GM12878 (cell line): ENCODE measurements around the gene NPLOC4. TPM values are rescaled to one million over a fixed set of nuclear protein-coding genes. Genes with fewer than 3 reads are reported as not detected.

Source experiments
- ATAC-seq: fragments of 200-7000 bp; cut with Tn5 transposase; 3 replicates; pipeline ENCODE4 v1.9.1; 2020; ENCODE audit warnings: mild to moderate bottlenecking, moderate library complexity
- BruUV-seq: library from RNA; stranded (reverse); fragments of 400-500 nt; replicated peaks from 2 replicates; lab custom pipeline; 2021; lab: Mats Ljungman, UMichigan
- CTCF ChIA-PET: fragments of 300-600 bp; sonication (Branson Sonifier 250); formaldehyde crosslinking; extraction: SDS; loops from one replicate; lab custom pipeline; 2021; ENCODE audit warnings: inconsistent platforms; lab: Yijun Ruan, JAX
- POLR2A ChIA-PET: fragments of 350-600 bp; formaldehyde crosslinking; extraction: SDS; loops from one replicate; lab custom pipeline; 2021; ENCODE audit warnings: inconsistent platforms; lab: Charles Lee
- RAD21 ChIA-PET: fragments of 300-600 bp; sonication (Branson Sonifier 250); formaldehyde crosslinking; loops from one replicate; lab custom pipeline; 2023; ENCODE audit warnings: antibody characterized with exemption; ENCODE audit not compliant: unreplicated experiment; lab: Charles Lee
- SMC1A ChIA-PET: fragments of 300-600 bp; sonication (Branson Sonifier 250); formaldehyde crosslinking; loops from one replicate; lab custom pipeline; 2023; ENCODE audit not compliant: unreplicated experiment, uncharacterized antibody; lab: Charles Lee
- DNase-seq: peaks from one replicate; pipeline ENCODE4 v3.0.0-alpha.2; 2011; ENCODE audit warnings: low read depth, low spot score
- FAIRE-seq: peaks from 3 replicates; lab custom pipeline; 2011; peaks lifted over from hg19 to GRCh38; lab: Jason Lieb, UNC
- H2AFZ ChIP-seq: 2 replicates; pipeline ENCODE4 v1.6.0; 2011; ENCODE audit warnings: low read depth, low read length, control low read depth; ENCODE audit not compliant: control insufficient read depth
- H3K27ac ChIP-seq: 2 replicates; pipeline ENCODE4 v1.5.1; 2011; ENCODE audit warnings: control low read depth; ENCODE audit not compliant: control insufficient read depth, insufficient read depth
- H3K27me3 ChIP-seq, 2 experiments: replicated peaks in 1 of 2; 2 replicates each; pipeline versions ENCODE4 v1.6.0 to v1.6.1; 2011; ENCODE audit warnings: low read length in 1 of 2; ENCODE audit not compliant: control insufficient read depth in 2 of 2, insufficient read depth in 2 of 2
- H3K36me3 ChIP-seq, 2 experiments: 2 replicates each; pipeline ENCODE4 v1.5.1; 2011; ENCODE audit warnings: low read length in 1 of 2; ENCODE audit not compliant: control insufficient read depth in 2 of 2, insufficient read depth in 2 of 2
- H3K4me1 ChIP-seq: 2 replicates; pipeline ENCODE4 v1.6.1; 2011; ENCODE audit warnings: mild to moderate bottlenecking, low read length, moderate library complexity, mixed read lengths; ENCODE audit not compliant: control insufficient read depth, insufficient read depth
- H3K4me2 ChIP-seq: 2 replicates; pipeline ENCODE4 v1.6.0; 2011; ENCODE audit warnings: control low read depth; ENCODE audit not compliant: control insufficient read depth, insufficient read depth
- H3K4me3 ChIP-seq: fragments of 200-600 bp; sonication (generic); 2 replicates; pipeline ENCODE4 v1.5.1; 2016
- H3K79me2 ChIP-seq: 2 replicates; pipeline ENCODE4 v1.6.0; 2011; ENCODE audit warnings: low read length; ENCODE audit not compliant: control insufficient read depth, insufficient read depth
- H3K9ac ChIP-seq: 2 replicates; pipeline ENCODE4 v1.8.0; 2011; ENCODE audit warnings: low read length, control low read depth, mixed read lengths; ENCODE audit not compliant: control insufficient read depth, insufficient read depth
- H3K9me3 ChIP-seq: replicated peaks from 3 replicates; pipeline ENCODE4 v1.5.1; 2011; ENCODE audit warnings: mild to moderate bottlenecking, low read length; ENCODE audit not compliant: control insufficient read depth, insufficient read depth
- H4K20me1 ChIP-seq: 2 replicates; pipeline ENCODE4 v1.6.0; 2011; ENCODE audit not compliant: control insufficient read depth, insufficient read depth
- CHD1 ChIP-seq: IDR thresholded peaks from 2 replicates; pipeline ENCODE4 v1.6.1; 2012; ENCODE audit warnings: low read depth, low read length, improper control_type of control experiment
- E4F1 ChIP-seq: fragments of 450-650 bp; IDR thresholded peaks from 2 replicates; pipeline ENCODE4 v1.6.1; 2018; ENCODE audit warnings: borderline replicate concordance, mild to moderate bottlenecking; ENCODE audit not compliant: partially characterized antibody
- JUNB ChIP-seq: IDR thresholded peaks from 2 replicates; pipeline ENCODE4 v1.6.1; 2016; ENCODE audit warnings: antibody characterized with exemption, mild to moderate bottlenecking
- NFYA ChIP-seq: IDR thresholded peaks from 2 replicates; pipeline ENCODE4 v1.6.1; 2011; ENCODE audit warnings: low read depth, mild to moderate bottlenecking, low read length, improper control_type of control experiment, borderline replicate concordance
- RAD21 ChIP-seq: IDR thresholded peaks from 2 replicates; pipeline ENCODE4 v1.6.1; 2011; ENCODE audit warnings: mild to moderate bottlenecking, low read depth, low read length, moderate library complexity; ENCODE audit not compliant: insufficient read depth
- TARDBP ChIP-seq: IDR thresholded peaks from 2 replicates; pipeline ENCODE4 v1.6.1; 2016; ENCODE audit warnings: borderline replicate concordance
- YBX1 ChIP-seq: fragments of 450-650 bp; IDR thresholded peaks from 2 replicates; pipeline ENCODE4 v1.6.1; 2016; ENCODE audit warnings: antibody characterized with exemption
- ZNF217 ChIP-seq: fragments of 450-650 bp; IDR thresholded peaks from 2 replicates; pipeline ENCODE4 v1.6.1; 2017; ENCODE audit warnings: antibody characterized with exemption, mild to moderate bottlenecking
- ZNF687 ChIP-seq: fragments of 450-650 bp; IDR thresholded peaks from 2 replicates; pipeline ENCODE4 v1.6.1; 2017; ENCODE audit warnings: mild to moderate bottlenecking, moderate library complexity
- WGBS: methylation state at CpG from one replicate; pipeline ENCODE4 v1.1.6; 2016; ENCODE audit warnings: low lambda C conversion rate; ENCODE audit not compliant: insufficient replicate concordance, insufficient coverage; ENCODE audit errors: missing lambda C conversion rate; 5-methylcytosine and 5-hydroxymethylcytosine counted together
- in situ Hi-C: fragments of 300-500 bp; cut with MboI; formaldehyde crosslinking; loops from 9 replicates; pipeline ENCODE4 v1.14.3; 2018; ENCODE audit warnings: mixed read lengths
- intact Hi-C: fragments of 100-400 bp; cut with micrococcal nuclease; formaldehyde crosslinking; loops from one replicate; pipeline ENCODE4 v1.14.2; 2022; ENCODE audit not compliant: unreplicated experiment
- polyA plus RNA-seq, 11 experiments: library from polyadenylated mRNA; depleted of rRNA in 4 of 11; unstranded in 6 of 11; stranded (reverse) in 5 of 11; fragments of >200 nt; fragmentation: Nextera tagmentation in 4 of 11; fragmentation: Illumina TruSeq in 1 of 11; extraction: Ambion mirVana in 4 of 11; extraction: Trizol in 1 of 11; gene quantifications; 1 replicate in 1 of 11; 2 replicates in 10 of 11; pipeline versions ENCODE4 v1.2.1 to v1.2.3, GENCODE V29; 2011 to 2016; ENCODE audit warnings: inconsistent platforms in 2 of 11, missing spikeins in 2 of 11, low read depth in 1 of 11
- total RNA-seq, 4 experiments: library from RNA; depleted of rRNA in 3 of 4; stranded (reverse); fragments of >200 nt in 3 of 4; fragmentation: Illumina TruSeq in 1 of 4; extraction: Trizol in 1 of 4; gene quantifications; 2 replicates each; pipeline versions ENCODE4 v1.2.1 to v1.2.3, GENCODE V29; 2013 to 2021

NPLOC4 gene
- total and polyA plus RNA-seq, 10 of the 15 experiments (the other 5 are each of a cell fraction or from before 2014, with no cell fraction given): 1.5 to 83.7 (median 45.8) TPM

- intact Hi-C loops: no loop called here
- Histone ChIP-seq H2AFZ (no peak overlapping the region), H3K4me3 (no peak overlapping the region), H3K79me2 (no peaks in the 10 kb centered on the region; the same call in 1 of the 2 replicates), H3K36me3 (peaks cover 29 to 37% of the 10 kb centered on the region in 2 experiments), H3K9me3 (no peaks in the 10 kb centered on the region), H4K20me1 (no peaks in the 10 kb centered on the region), H3K4me2 (no peak overlapping the region), H3K27ac (no peak overlapping the region), H3K9ac (no peak overlapping the region), H3K4me1 (no peaks in the 10 kb centered on the region), H3K27me3 (no peaks in the 10 kb centered on the region)
- POLR2A ChIA-PET: interaction anchor here (0.5 kb wide), 1 partner anchor 9 kb away, joined by 3 read pairs; no protein-coding TSS in a partner anchor
- SMC1A ChIA-PET: no interaction called here
- WGBS: 97% methylated on average over 13 of the region's 13 CpGs
- TF ChIP-seq RAD21: no peak
- no peak for TF ChIP-seq TARDBP
- TF ChIP-seq E4F1: no peak
- TF ChIP-seq ZNF687: no peak
- no peak for TF ChIP-seq CHD1
- TF ChIP-seq ZNF217: no peak
- no peak for TF ChIP-seq JUNB
- no peak for TF ChIP-seq YBX1
- no peak for TF ChIP-seq NFYA
- FAIRE-seq: no peak
- BruUV-seq: no TSS peak
- CTCF ChIA-PET: interaction anchor here (2.6 kb wide), 1 partner anchor 8 kb away, joined by 11 read pairs; no protein-coding TSS in a partner anchor
- in situ Hi-C loops: no loop called here
- no peak for DNase-seq
- RAD21 ChIA-PET: no interaction called here
- ATAC-seq: no peak
These were observed 28.3 kb downstream of the NPLOC4 start for GRCh38 chr17:81608605-81609004.
